NCI-H2196 treated with DMSO at 0.1 percent for 48 hours (cell line): ENCODE data around the gene PARVA.

Experiments used
- DNase-seq: peaks from one replicate; lab custom pipeline; 2025; ENCODE audit not compliant: unreplicated experiment; lab: John Stamatoyannopoulos, UW

The PARVA gene

GRCh38 chr11:12403122-12403996, 26.0 kb downstream of the PARVA start:
- no peak for DNase-seq

GRCh38 chr11:12403997-12404350, 26.6 kb downstream of the PARVA start:
- no peak for DNase-seq

GRCh38 chr11:12404436-12404835, 27.1 kb downstream of the PARVA start:
- DNase-seq = no peak

GRCh38 chr11:12408156-12408770, 30.9 kb downstream of the PARVA start:
- no peak for DNase-seq

- no peak for DNase-seq
These were observed 32.2 kb downstream of the PARVA start for GRCh38 chr11:12409621-12410005.

- no peak for DNase-seq
These were observed 32.8 kb downstream of the PARVA start for GRCh38 chr11:12410006-12410728.

GRCh38 chr11:12411393-12411792, 34.0 kb downstream of the PARVA start:
- DNase-seq = no peak

GRCh38 chr11:12411806-12412727, 34.7 kb downstream of the PARVA start:
- DNase-seq = no peak

GRCh38 chr11:12413141-12414052, 36.0 kb downstream of the PARVA start:
- DNase-seq = no peak

GRCh38 chr11:12414611-12415010, 37.2 kb downstream of the PARVA start:
- no peak for DNase-seq

GRCh38 chr11:12415342-12415966, 38.1 kb downstream of the PARVA start:
- DNase-seq = no peak

- no peak for DNase-seq
These were observed 39.2 kb downstream of the PARVA start for GRCh38 chr11:12416552-12416951.

GRCh38 chr11:12417691-12418611, 40.6 kb downstream of the PARVA start:
- DNase-seq = no peak

GRCh38 chr11:12420040-12420439, 42.7 kb downstream of the PARVA start:
- DNase-seq = no peak

GRCh38 chr11:12420706-12421105, 43.3 kb downstream of the PARVA start:
- no peak for DNase-seq

GRCh38 chr11:12421386-12421785, 44.0 kb downstream of the PARVA start:
- no peak for DNase-seq

- DNase-seq = no peak
These were observed 48.8 kb downstream of the PARVA start for GRCh38 chr11:12426176-12426575.

GRCh38 chr11:12429155-12429554, 51.8 kb downstream of the PARVA start:
- DNase-seq = no peak
